Upper lobe of left lung (tissue), 6 donors: Measurements from ENCODE around the gene CCNF. TPM values are rescaled to one million over a fixed set of nuclear protein-coding genes. Genes with fewer than 3 reads are reported as not detected.
A peak's percentile ranks its signal among the peaks of the same experiment; 100 is the strongest.

Source experiments
- ATAC-seq, 2 donors: fragments of 200-7000 bp; cut with Tn5 transposase; one replicate each; pipeline ENCODE4 v1.9.1; 2022; ENCODE audit warnings: mild to moderate bottlenecking in 2 of 2, moderate library complexity in 2 of 2; ENCODE audit not compliant: low FRiP score in 2 of 2
- DNase-seq, 2 donors: peaks; one replicate each; pipeline ENCODE4 v3.0.0-alpha.2; 2019 to 2020
- H3K27ac ChIP-seq, 4 donors: fragments of 200-600 bp; sonication (generic); one replicate each; pipeline ENCODE4 v1.5.1; 2016 to 2019
- H3K27me3 ChIP-seq, 4 donors: fragments of 200-600 bp; sonication (generic); one replicate each; pipeline ENCODE4 v1.5.1; 2017 to 2019
- H3K36me3 ChIP-seq, 4 donors: fragments of 200-600 bp; sonication (generic); one replicate each; pipeline ENCODE4 v1.5.1; 2016 to 2019
- H3K4me1 ChIP-seq, 4 donors: fragments of 200-600 bp; sonication (generic); one replicate each; pipeline ENCODE4 v1.5.1; 2018 to 2019
- H3K4me3 ChIP-seq, 4 donors: fragments of 200-600 bp; sonication (generic); one replicate each; pipeline ENCODE4 v1.5.1; 2017 to 2019; ENCODE audit warnings: mild to moderate bottlenecking in 2 of 4, moderate library complexity in 1 of 4
- H3K9me3 ChIP-seq, 4 donors: fragments of 200-600 bp; sonication (generic); one replicate each; pipeline ENCODE4 v1.5.1; 2018 to 2019
- CTCF ChIP-seq, 6 experiments: fragments of 450-650 bp in 4 of 6; fragments of 200-600 bp in 2 of 6; sonication (generic) in 2 of 6; IDR thresholded peaks; one replicate each; pipeline ENCODE4 v1.5.1; 2016 to 2019; ENCODE audit warnings: antibody characterized with exemption in 6 of 6
- EP300 ChIP-seq, 4 donors: sonication (generic); formaldehyde crosslinking; IDR thresholded peaks; one replicate each; pipeline ENCODE4 v1.5.1; 2017; ENCODE audit warnings: antibody characterized with exemption in 4 of 4, control low read depth in 2 of 4
- POLR2A ChIP-seq, 4 donors: fragments of 450-650 bp; IDR thresholded peaks; one replicate each; pipeline ENCODE4 v1.5.1; 2016 to 2017; ENCODE audit warnings: antibody characterized with exemption in 4 of 4, mild to moderate bottlenecking in 2 of 4
- POLR2AphosphoS5 ChIP-seq, 2 donors: sonication (generic); formaldehyde crosslinking; IDR thresholded peaks; one replicate each; pipeline ENCODE4 v1.5.1; 2017; ENCODE audit warnings: antibody characterized with exemption in 2 of 2
- WGBS, 2 donors: methylation state at CpG; one replicate each; pipeline ENCODE4 v1.1.5; 2017 to 2018; 5-methylcytosine and 5-hydroxymethylcytosine counted together
- total RNA-seq, 6 donors: library from RNA; depleted of rRNA in 4 of 6; stranded (reverse); fragments of >200 nt in 4 of 6; gene quantifications; one replicate each; pipeline versions ENCODE4 v1.1.0 to v1.2.1, GENCODE V29; 2016 to 2021
- donor health status: DM: no; HTN: no; CAD: no; lungs with moderate emphysema.
- donor health status: DM: no; HTN: yes; CAD: no; lungs with severe emphysema.

The CCNF gene
- total RNA-seq, 6 donors from 2014 or later: 2.7 to 5.2 (median 3.9) TPM

DNA sequence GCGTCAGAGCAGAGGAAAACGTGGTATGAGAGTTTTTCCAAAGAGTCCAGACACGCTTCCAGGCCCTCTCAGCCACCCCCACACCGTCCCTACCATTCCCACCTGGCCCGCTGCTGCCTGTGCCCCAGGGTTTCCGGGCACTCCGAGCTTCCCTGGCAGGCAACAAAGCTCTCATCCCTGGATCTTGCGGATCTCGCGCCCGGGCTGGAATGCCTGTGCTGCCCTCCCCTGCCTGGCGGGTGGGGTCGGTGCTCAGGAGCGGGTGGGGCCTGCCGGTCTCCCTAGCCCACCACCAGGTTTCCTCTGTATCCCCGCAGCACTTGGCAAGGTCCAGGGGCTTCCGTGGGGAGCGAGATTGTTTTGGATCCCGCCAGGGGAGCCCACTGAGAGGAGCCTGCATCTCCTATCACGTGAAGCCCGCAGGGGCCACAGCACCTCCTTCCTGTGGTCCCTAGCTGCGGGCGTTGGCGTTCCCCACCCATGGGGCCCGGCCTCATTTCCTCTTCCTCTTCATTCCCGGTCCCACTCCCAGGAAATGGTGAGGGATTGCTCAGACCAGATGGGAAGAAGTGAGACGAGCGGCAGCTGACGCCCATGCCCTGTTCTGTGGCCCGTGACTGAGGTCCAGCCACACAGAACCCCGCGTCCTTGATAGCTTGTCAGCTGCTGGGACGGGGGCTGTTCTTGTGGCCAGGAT, 56.7 kb downstream of the CCNF start:
- Histone ChIP-seq H3K4me1 (peaks cover 45 to 68% (median 65%) of the 10 kb centered on the region in 4 donors), H3K4me3 (peak overlapping the region in 2 of 4 donors; percentile 14 to 18)

GRCh38 chr16:2486645-2487516, 57.6 kb downstream of the CCNF start:
- no peak overlapping the region for H3K4me3 ChIP-seq
- no peak for TF ChIP-seq EP300 (IDR thresholded peaks at IDR 0.05)
- TF ChIP-seq POLR2AphosphoS5 (IDR thresholded peaks at IDR 0.05): peak in 1 of 2 donors; percentile 32
- peak in 3 of 6 experiments; percentile 32 to 63 (median 32) for TF ChIP-seq CTCF (IDR thresholded peaks at IDR 0.05)
- TF ChIP-seq POLR2A (IDR thresholded peaks at IDR 0.05): no peak
- H3K4me1 ChIP-seq: peaks cover 45 to 59% (median 57%) of the 10 kb centered on the region in 4 donors
- DNase-seq: peak; percentile 71 to 89
- no peaks in the 10 kb centered on the region for H3K27me3 ChIP-seq
- H3K9me3 ChIP-seq: no peaks in the 10 kb centered on the region
- peak overlapping the region; percentile 51 to 75 (median 52) for H3K27ac ChIP-seq
- H3K36me3 ChIP-seq: peaks cover 0 to 10% (median 3%) of the 10 kb centered on the region in 4 donors
- WGBS, 2 donors: 53 to 71% methylated on average over 20 to 29 of the region's 29 CpGs
- ATAC-seq: peak; percentile 57 to 66

More for the DNA sequence above, 56.7 kb downstream of the CCNF start:
- Histone ChIP-seq H3K27me3 (no peaks in the 10 kb centered on the region), H3K27ac (peak overlapping the region; percentile 51 to 75 (median 52)), H3K36me3 (peaks cover 0 to 10% (median 3%) of the 10 kb centered on the region in 4 donors), H3K9me3 (no peaks in the 10 kb centered on the region)
- 69 to 79% methylated on average over 12 to 29 of the region's 33 CpGs for WGBS, 2 donors
- peak in 1 of 2 donors; percentile 14 for TF ChIP-seq POLR2AphosphoS5 (IDR thresholded peaks at IDR 0.05)
- TF ChIP-seq CTCF (IDR thresholded peaks at IDR 0.05): no peak
- peak in 1 of 2 donors; percentile 71 for DNase-seq
- ATAC-seq: no peak

GRCh38 chr16:2487517-2487842, 58.2 kb downstream of the CCNF start:
- DNase-seq: no peak
- Histone ChIP-seq H3K36me3 (peaks cover 0 to 10% (median 3%) of the 10 kb centered on the region in 4 donors), H3K4me1 (peaks cover 39 to 54% (median 51%) of the 10 kb centered on the region in 4 donors), H3K27me3 (no peaks in the 10 kb centered on the region), H3K27ac (peak overlapping the region in 2 of 4 donors; percentile 52 to 75), H3K4me3 (no peak overlapping the region), H3K9me3 (no peaks in the 10 kb centered on the region)
- TF ChIP-seq CTCF (IDR thresholded peaks at IDR 0.05) (peak in 1 of 6 experiments; percentile 1), POLR2A (IDR thresholded peaks at IDR 0.05) (no peak), POLR2AphosphoS5 (IDR thresholded peaks at IDR 0.05) (no peak), EP300 (IDR thresholded peaks at IDR 0.05) (no peak)
- 65 to 69% methylated on average over 7 to 8 of the region's 8 CpGs for WGBS, 2 donors
- ATAC-seq: no peak

GRCh38 chr16:2487903-2488531, 58.8 kb downstream of the CCNF start:
- Histone ChIP-seq H3K4me3 (no peak overlapping the region), H3K9me3 (no peaks in the 10 kb centered on the region), H3K36me3 (peaks cover 0 to 10% (median 3%) of the 10 kb centered on the region in 4 donors), H3K4me1 (peaks cover 34 to 49% (median 46%) of the 10 kb centered on the region in 4 donors), H3K27me3 (no peaks in the 10 kb centered on the region), H3K27ac (peak overlapping the region in 1 of 4 donors; percentile 52)
- 60 to 72% methylated on average over 12 to 15 of the region's 15 CpGs for WGBS, 2 donors
- DNase-seq: peak in 1 of 2 donors; percentile 75
- TF ChIP-seq POLR2AphosphoS5 (IDR thresholded peaks at IDR 0.05) (no peak), EP300 (IDR thresholded peaks at IDR 0.05) (no peak), POLR2A (IDR thresholded peaks at IDR 0.05) (no peak), CTCF (IDR thresholded peaks at IDR 0.05) (no peak)
- ATAC-seq: peak in 1 of 2 donors; percentile 9
